Lower leg skin (tissue), 3 donors: Measurements from ENCODE around the gene DNAH8.

Experiments
- CTCF ChIP-seq, 3 donors: fragments of 450-650 bp; IDR thresholded peaks; one replicate each; pipeline ENCODE4 v1.5.1; 2016; ENCODE audit warnings: antibody characterized with exemption in 3 of 3, mild to moderate bottlenecking in 3 of 3, moderate library complexity in 2 of 3
- POLR2A ChIP-seq, 2 donors: fragments of 450-650 bp; IDR thresholded peaks; one replicate each; pipeline ENCODE4 v1.6.1; 2016 to 2017; ENCODE audit warnings: antibody characterized with exemption in 2 of 2, mild to moderate bottlenecking in 1 of 2, moderate library complexity in 1 of 2

GRCh38 chr6:39005774-39006173 lies 290.7 kb downstream of the DNAH8 start:
- no peak for TF ChIP-seq CTCF (IDR thresholded peaks at IDR 0.05)
- no peak for TF ChIP-seq POLR2A (IDR thresholded peaks at IDR 0.05)
